ENCODE data around the gene CEP78.

The CEP78 gene

DNA sequence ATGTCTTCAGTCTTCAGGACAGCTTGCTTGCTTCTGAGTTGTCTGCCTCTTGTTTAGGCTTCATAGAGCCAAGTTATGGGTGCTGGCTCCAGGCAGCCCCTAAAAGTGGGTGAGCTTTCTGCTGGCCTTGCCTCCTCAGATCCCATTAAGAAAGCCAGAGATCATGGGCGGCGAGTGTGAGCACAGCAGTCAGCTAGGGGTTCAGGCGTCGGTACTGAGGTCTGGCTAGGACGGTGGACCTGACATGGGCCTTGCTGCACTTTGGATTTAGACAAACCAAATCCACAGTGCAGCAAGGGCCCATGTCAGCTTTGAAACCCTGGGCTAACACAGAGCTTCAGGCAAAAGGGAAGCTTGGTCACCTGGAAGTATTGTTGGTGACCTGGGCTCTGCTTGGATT, 78.7 kb downstream of the CEP78 start:
- TF ChIP-seq, protein P1, sequence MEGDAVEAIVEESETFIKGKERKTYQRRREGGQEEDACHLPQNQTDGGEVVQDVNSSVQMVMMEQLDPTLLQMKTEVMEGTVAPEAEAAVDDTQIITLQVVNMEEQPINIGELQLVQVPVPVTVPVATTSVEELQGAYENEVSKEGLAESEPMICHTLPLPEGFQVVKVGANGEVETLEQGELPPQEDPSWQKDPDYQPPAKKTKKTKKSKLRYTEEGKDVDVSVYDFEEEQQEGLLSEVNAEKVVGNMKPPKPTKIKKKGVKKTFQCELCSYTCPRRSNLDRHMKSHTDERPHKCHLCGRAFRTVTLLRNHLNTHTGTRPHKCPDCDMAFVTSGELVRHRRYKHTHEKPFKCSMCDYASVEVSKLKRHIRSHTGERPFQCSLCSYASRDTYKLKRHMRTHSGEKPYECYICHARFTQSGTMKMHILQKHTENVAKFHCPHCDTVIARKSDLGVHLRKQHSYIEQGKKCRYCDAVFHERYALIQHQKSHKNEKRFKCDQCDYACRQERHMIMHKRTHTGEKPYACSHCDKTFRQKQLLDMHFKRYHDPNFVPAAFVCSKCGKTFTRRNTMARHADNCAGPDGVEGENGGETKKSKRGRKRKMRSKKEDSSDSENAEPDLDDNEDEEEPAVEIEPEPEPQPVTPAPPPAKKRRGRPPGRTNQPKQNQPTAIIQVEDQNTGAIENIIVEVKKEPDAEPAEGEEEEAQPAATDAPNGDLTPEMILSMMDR (conservative IDR thresholded peaks at IDR 0.05; ENCODE audit: control insufficient read depth, insufficient read depth, low read depth, low read length): no peak
- DNase-seq (ENCODE audit: low read depth): no peak
- H3K4me3 ChIP-seq (ENCODE audit: control insufficient read depth, low read depth, low read length): no peak overlapping the region

DNA sequence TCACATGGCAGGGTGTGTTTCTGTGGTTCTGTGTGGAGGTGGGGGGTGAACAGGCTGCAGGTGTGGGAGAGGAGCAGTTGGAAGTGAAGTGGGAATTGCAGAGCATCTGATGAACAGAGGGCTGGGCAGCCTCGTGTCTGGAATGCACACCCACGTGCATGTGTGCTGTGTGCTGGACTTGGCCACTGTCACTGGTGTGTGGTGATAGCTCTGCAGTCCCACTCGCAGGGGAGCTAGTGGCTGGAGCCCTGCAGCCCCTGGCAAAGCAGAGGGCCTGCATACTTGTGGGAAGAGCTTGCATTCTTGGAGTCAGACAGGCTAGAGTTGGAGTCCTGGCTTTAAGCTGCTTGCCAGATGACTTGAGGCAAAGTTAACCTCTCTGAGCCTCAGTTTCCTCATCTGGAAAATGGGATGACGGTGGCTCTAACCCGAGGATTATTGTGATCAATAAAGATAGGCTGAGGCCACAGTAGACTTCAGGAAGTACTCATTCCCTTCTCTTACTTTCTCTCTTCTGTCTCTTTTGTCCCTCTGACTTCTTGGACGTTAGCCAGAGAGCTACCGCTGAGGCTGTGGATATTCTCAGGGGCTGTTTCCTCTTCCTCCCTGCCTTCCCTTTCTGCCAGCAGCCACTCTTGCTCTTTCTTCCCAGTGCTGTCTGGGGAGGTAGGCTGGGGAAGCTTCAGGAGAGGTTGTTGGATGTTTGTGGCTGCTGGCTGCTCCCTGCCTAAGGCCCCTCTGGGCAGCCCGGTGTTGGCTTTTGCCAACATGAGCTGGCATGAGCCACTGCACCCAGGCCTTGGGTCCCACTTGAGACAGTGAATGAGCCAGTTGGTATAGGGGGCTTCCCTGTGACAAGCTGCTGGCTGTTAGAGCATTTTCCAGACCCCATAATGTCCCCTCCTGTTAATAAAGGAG, 79.3 kb downstream of the CEP78 start:
- DNase-seq (ENCODE audit: low read depth): peak; percentile 33
- H3K4me3 ChIP-seq (ENCODE audit: control insufficient read depth, low read depth, low read length): no peak overlapping the region
- TF ChIP-seq, protein P1 (conservative IDR thresholded peaks at IDR 0.05; ENCODE audit: control insufficient read depth, insufficient read depth, low read depth, low read length): no peak

DNA sequence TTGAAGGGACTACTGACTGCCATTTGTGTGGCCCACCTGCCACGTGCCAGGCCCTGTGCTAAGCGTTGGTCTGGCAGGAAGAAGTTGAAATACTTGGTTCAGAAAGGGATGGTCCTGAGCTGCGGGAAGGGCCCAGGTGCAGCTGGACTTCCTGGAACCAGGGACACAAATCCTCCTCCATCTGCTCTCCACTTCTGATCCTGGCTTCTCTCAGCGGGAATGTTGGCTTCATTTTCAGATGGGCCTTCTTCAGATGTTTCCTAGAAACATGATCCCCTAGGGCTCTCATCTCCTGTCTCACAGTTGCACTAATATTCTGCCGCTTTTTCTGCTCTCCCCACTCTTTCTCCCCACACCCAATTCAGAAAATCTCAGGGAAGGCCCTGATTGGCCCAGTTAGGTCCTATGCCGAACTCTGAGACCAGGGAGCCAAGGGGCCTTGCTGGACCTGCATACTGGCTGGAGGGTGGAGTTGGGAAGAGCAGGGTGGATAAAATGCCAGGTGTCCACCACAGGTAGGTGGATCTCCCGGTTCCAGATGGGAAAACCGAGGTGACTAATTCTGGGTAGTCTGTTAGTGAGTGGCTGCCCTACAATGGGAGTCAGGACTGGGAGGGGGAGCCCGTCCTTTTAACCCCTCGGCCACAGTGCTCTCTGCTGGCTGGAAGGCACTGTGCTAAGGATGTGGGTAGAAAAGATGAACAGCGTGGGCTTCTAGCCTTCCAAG, 80.5 kb downstream of the CEP78 start:
- TF ChIP-seq, protein P1 (conservative IDR thresholded peaks at IDR 0.05; ENCODE audit: control insufficient read depth, insufficient read depth, low read depth, low read length): no peak
- H3K4me3 ChIP-seq (ENCODE audit: control insufficient read depth, low read depth, low read length): no peak overlapping the region
- DNase-seq (ENCODE audit: low read depth): no peak

DNA sequence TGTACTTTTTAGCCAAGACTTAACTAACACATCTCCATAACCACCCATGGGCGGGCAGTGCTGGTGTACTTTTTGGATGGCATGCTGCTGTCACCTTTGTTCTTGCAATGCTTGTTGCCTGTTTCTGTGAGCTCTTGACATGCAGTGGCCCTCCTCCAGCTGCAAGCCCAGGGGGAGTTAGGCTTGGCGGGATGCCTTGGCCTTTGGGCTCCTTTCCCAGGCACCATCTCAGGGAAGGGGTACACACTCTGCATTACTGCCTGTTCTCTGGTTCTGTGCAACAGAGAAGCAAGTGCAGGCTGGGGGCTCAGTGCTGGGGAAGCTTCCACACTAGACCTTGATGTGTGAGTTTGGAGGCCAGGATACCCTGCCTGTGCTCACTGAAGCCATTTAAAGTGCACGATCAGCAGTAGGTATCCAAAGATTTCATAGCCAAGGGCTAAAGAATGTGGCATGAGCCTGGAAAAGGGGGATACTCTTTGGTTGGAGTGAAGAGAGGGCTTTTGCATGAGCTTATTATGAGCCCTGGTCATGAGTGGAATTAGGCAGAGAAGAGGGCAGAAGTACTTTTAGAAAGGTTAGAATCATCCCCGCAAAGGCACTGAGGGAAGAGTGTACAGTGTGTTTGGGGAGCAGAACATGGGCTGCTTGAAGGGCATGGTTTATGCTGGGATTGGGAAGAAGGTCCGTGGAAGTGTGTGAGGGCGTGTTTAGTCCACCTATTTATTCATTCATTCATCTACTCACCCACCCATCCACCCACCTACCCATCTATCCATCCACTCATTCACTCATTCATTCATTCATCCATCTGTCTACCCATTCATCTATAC, 83.5 kb downstream of the CEP78 start:
- H3K4me3 ChIP-seq (ENCODE audit: control insufficient read depth, low read depth, low read length): no peak overlapping the region
- TF ChIP-seq, protein P1 (conservative IDR thresholded peaks at IDR 0.05; ENCODE audit: control insufficient read depth, insufficient read depth, low read depth, low read length): no peak
- DNase-seq (ENCODE audit: low read depth): no peak

DNA sequence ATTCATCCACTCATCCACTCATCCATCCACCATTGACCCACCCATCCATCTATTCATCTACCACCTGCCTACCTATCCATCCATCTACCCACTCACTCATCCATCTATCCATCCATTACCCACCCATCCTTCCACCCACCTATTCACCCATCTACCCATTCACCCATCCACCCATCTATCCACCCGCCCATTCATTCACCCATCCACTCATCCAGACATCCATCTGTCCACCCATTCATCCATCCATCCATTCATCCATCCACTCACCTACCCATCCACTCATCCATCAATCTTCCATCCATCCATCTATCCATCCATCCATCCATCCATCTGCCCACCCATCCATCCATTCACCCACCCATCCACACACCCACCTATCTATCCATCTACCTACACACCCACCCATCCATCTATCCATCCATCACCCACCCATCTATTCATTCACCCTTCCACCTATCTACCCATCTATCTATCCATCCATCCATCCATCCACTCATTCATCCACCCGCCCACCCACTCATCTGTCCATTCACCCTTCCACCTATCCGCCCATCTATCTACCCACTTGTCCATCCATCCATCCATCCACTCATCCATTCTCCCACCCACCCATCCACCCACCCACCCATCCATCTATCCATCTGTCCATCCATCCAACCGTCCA, 84.3 kb downstream of the CEP78 start:
- no peak overlapping the region for H3K4me3 ChIP-seq (ENCODE audit: control insufficient read depth, low read depth, low read length)
- TF ChIP-seq, protein P1 (conservative IDR thresholded peaks at IDR 0.05; ENCODE audit: control insufficient read depth, insufficient read depth, low read depth, low read length): no peak
- no peak for DNase-seq (ENCODE audit: low read depth)

Data from fibroblast of mammary gland (primary cell).